MM.1S (cell line): ENCODE results near the gene TIMP2.

Experiments
- EZH2 ChIP-seq: fragments of 300-600 bp; sonication (generic); optimal IDR thresholded peaks from 2 replicates; pipeline ENCODE3; 2017; ENCODE audit warnings: low read depth, mild to moderate bottlenecking, antibody characterized with exemption, low read length, mixed read lengths
- EZH2phosphoT487 ChIP-seq: fragments of 300-600 bp; sonication (generic); IDR thresholded peaks from 2 replicates; pipeline ENCODE4 v1.6.1; 2018; ENCODE audit warnings: antibody characterized with exemption, low read length
- TF ChIP-seq, protein P1 (sequence below): fragments of 300-600 bp; sonication (generic); IDR thresholded peaks from 2 replicates; pipeline ENCODE4 v1.5.1; 2016; ENCODE audit warnings: antibody characterized with exemption, low read length, mixed read lengths

DNA sequence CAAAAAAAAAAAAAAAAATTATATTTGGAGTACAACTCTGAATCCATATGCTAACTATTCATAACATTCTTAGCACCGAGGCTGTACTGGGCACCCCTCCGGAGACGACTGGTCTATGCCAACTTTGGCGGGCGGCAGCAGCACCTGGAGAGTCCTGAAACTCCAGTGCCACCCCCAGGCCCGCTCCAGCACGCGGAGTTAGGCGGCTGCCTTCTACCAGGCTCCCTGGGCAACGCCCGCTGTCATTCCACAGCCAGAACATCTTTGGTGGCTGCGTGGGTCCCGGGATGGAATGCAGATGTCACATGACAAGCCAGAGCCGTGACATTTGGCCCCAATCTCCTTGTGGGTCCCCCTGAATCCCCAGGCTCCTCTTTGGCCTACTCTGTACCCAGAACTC, 6.2 kb downstream of the TIMP2 start:
- TF ChIP-seq, protein P1, sequence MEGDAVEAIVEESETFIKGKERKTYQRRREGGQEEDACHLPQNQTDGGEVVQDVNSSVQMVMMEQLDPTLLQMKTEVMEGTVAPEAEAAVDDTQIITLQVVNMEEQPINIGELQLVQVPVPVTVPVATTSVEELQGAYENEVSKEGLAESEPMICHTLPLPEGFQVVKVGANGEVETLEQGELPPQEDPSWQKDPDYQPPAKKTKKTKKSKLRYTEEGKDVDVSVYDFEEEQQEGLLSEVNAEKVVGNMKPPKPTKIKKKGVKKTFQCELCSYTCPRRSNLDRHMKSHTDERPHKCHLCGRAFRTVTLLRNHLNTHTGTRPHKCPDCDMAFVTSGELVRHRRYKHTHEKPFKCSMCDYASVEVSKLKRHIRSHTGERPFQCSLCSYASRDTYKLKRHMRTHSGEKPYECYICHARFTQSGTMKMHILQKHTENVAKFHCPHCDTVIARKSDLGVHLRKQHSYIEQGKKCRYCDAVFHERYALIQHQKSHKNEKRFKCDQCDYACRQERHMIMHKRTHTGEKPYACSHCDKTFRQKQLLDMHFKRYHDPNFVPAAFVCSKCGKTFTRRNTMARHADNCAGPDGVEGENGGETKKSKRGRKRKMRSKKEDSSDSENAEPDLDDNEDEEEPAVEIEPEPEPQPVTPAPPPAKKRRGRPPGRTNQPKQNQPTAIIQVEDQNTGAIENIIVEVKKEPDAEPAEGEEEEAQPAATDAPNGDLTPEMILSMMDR: no peak
- TF ChIP-seq EZH2 (no peak), EZH2phosphoT487 (no peak)
